ENCODE measurements around the gene DUOXA1.
"Not testable (repeated sequence)": the region's sequence is repeated elsewhere in the genome, so short reads cannot be mapped to it uniquely, and the experiment has no call there.

DUOXA1 gene

DNA sequence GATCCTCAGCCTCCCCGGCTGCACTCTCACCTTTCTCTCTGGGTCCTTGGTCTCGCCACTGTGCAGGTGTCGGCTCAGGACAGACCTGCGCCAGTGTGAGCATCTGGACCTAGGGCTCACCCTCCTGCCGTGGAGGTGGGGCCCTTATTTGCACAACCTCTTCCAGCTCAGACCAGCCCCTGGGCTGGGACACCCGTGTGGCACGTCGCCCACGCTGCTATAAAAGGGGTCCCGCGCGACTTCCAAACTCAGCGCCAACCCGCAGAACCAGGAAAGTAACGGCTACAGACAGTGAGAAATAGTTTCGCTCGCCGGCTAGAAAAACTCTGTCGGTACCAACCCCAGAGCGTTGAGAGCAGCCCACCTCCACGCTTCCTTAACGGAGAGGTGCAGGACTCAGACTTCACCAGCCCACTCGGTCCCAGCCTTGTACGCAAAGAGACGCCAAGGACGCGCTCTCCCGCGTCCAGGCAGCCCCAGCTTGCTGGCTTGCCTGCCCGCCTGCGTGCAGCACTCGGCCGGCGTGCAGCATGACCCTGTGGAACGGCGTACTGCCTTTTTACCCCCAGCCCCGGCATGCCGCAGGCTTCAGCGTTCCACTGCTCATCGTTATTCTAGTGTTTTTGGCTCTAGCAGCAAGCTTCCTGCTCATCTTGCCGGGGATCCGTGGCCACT, 15.5 kb downstream of the DUOXA1 start, which contains the start of the genes DUOX2 and DUOXA2:
TSS of gene DUOX2 (minus strand) at position 97 of the 675 bp plus-strand sequence. CDS start 761 bp downstream, outside the sequence.
TSS of gene DUOXA2 (plus strand) at position 251 of the 675 bp plus-strand sequence. CDS start at position 531, 280 bp downstream.
- DNase-seq (ENCODE audit: low read depth in 2 of 2, low spot score in 1 of 2) = no peak

DNA sequence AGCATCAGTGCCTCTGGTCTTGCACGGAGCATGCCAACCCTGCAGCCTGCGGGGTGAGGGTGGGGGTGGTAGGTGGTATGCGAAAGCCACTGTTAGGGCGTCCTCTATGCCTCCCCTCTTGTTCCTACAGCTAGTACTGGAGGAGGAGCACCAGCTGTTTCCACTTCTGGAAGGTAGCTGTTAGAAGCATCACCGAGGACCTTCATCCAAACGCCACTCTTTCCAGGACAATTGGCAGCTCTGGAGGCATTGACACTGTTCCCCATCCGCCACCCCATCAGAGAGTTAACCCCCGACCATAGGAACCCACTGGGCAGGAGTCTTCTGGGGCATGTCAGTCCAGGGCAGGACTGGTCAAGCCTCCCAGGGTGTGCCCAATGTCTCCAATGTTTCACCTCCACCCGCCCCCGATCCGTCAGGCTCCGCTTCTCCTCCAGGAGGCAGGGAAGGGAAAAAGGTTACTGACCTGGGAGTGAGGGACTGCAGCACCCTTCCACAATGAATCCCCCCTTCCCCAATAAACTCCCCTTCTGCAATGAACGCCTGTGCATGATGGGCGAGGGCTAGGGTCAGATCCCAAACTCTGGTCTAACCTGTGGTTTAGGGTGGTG, 16.2 kb downstream of the DUOXA1 start:
- no peak for DNase-seq (ENCODE audit: low read depth in 2 of 2, low spot score in 1 of 2)

DNA sequence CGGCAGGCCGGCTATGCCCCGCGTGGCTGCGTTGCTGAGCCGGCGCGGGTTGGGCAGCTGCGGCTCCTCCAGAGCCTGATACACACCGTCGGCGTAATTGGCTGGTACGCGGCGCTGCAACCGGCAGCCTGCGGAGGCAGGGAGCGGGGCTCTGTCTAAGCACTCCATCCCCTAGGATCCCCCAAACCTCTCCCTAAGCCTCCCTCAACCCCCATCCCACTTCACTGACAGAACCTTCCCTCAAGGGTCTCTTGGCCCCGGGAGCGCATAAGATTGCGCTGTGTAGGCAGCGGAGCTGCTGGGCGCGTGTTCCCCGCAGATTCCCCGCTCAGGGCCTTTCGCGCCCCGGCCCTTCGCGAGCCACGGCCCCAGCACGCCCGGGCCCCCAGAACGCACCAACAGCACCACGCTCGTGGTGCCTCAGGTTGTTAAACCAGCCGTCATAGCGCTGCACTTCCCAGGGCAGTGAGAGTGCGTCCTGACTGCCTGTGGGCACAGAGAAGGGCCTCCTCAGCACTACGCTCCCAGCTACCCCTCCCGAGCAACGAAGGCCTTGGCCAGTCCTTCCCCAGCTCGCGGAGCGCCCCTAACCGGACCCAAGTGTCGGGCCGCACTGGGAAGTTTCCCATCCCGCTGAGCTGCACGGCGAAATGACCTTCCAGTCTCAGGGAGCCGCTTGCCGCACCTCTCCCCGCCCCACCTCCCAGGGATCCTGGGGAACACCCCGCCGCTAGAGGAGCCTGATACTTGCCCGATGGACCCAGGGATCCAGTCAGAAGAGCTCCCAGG, 16.9 kb downstream of the DUOXA1 start:
- no peak for DNase-seq (ENCODE audit: low read depth in 2 of 2, low spot score in 1 of 2)

- no peak for DNase-seq (ENCODE audit: low read depth in 2 of 2, low spot score in 1 of 2)
Measured at GRCh38 chr15:45112143-45112590, 17.5 kb downstream of the DUOXA1 start.

DNA sequence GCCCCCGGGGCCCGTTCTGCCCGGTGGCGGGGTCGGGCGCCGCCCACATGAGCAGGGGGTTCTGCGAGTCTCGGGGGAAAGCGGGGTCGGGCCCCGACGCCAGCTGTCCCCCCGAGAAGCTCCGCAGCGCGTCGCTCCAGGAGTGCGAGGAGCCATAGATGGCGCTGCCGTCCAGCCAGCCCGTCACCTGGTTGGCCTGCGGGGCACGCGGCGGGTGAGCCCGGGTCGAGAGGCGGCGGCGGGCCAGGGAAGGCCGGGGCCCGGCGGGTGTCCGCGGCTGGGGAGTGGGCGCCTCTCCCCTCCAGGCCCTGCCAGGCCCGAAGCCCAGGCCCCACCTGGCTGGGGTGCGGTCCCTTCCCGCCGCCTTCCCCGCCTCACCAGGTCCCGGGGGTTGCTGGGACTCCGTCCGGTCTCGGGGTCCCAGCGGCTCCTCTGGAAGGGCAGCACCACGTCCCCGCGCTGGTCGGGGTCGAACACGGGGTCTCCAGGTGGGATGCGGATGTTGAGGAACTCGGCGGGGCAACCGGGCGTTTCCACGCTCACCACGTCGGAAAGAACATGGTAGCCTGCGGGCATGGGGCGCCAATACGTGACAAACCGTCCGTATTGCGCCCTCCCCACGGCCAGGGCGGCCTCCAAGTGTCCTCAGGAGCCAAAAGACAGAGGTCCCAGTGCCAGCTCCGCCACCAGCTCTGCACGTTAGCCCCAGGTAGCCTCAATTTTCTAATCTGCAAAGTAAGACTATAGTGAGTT, 18.1 kb downstream of the DUOXA1 start:
- no peak for DNase-seq (ENCODE audit: low read depth in 2 of 2, low spot score in 1 of 2)

- no peak for DNase-seq (ENCODE audit: low read depth in 2 of 2, low spot score in 1 of 2)
Measured at GRCh38 chr15:45110256-45110820, 19.3 kb downstream of the DUOXA1 start.

GRCh38 chr15:45107941-45108630, 21.6 kb downstream of the DUOXA1 start:
- DNase-seq (ENCODE audit: low read depth in 2 of 2, low spot score in 1 of 2) = no peak

GRCh38 chr15:45106002-45106790, 23.5 kb downstream of the DUOXA1 start:
- DNase-seq (ENCODE audit: low read depth in 2 of 2, low spot score in 1 of 2) = no peak

GRCh38 chr15:45105586-45105985, 24.1 kb downstream of the DUOXA1 start:
- no peak for DNase-seq (ENCODE audit: low read depth in 2 of 2, low spot score in 1 of 2)

DNA sequence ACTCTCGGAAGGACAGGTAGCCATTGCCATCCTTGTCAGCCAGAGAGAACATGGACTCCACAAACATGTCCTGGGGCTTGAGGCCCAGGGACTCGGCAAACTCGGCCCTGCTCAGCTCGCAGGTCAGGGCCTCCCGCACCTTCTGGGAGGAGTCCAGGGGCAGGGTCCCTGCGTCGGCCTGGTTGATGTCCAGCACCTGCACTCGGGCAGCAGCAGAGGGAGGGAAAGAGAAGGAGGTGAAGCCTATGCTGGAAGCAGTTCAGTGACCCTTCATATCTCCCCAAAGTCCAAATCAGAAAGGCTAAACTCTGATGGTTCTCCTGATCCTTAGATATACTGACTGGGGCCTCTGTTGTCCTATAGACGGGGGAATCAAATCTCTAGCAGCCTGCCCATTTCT, 25.5 kb downstream of the DUOXA1 start:
- DNase-seq (ENCODE audit: low read depth in 2 of 2, low spot score in 1 of 2) = not testable (repeated sequence)

DNA sequence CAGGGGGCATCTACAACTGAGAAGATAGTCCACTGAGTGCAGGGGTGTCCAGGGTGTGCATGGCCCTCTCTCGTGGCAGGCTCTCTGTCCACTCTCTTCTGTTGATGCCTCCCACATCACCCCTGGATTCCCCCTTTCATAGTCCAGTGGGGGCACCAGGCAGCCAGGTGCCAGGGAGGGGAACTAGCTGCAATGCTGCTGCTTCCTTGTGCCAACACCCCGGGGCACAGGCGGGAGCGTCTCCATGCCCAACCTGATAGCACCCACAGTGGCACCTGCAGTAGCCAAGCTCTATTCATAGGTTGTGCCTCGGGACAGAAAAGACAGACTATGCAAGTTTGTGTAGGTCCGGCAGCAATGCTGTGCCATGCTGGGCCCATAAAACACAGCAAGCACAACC, 27.5 kb downstream of the DUOXA1 start:
- no peak for DNase-seq (ENCODE audit: low read depth in 2 of 2, low spot score in 1 of 2)

DNA sequence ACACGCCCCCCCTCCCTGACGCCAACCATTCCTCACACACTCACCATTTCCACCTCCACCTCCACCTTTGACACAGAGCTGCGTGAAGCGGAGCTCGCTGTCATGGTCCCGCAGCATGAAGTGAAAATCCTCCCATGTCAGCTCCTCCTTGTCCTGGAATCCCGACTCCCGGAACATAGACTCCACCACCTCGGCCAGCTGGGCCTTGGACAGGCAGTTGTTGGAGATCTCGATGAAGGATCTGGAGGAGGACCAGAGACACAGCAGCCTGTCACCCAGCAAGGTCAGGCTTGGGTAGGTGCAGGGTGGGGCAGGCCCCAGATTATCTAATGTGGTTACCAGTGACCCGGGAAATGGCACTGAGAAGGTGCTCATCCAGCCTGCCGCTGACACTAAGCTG, 27.9 kb downstream of the DUOXA1 start:
- no peak for DNase-seq (ENCODE audit: low read depth in 2 of 2, low spot score in 1 of 2)

DNA sequence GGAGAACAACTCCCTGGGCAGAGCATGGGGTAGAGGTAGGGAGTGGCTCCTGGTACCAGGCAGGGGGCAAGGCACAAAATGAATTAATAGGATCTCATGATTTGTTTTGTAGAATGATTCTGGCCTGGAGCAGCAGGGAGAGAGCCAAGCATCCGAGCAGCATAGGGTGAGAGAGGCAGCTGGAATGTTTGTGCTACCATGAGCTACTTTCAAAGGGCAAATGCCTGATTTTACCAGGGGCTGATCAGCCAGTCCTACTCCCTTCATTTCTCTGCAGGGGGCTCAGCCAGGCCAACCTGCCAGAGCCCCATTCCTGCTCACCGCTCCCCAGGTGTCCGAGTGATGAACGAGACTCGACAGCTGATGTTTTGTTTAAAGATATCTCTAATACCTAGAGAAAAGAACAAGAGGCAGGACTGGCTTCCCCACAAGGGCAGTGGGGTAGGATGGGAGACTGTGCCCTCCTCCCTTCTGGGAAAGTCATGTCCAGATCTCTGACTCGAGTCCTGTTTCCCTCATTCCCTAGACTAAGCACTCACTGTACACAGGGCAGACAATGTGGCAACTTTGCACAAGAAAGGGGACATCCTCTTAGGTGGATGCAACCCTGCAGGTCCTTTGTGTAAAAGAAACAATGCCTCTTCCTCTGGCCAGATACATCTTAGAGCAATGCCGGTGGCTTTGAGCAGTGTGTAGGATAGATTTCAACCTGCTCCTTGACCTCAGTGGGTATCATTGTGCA, 28.6 kb downstream of the DUOXA1 start:
- DNase-seq (ENCODE audit: low read depth in 2 of 2, low spot score in 1 of 2) = no peak

GRCh38 chr15:45099549-45100165, 30.0 kb downstream of the DUOXA1 start:
- no peak for DNase-seq (ENCODE audit: low read depth in 2 of 2, low spot score in 1 of 2)

DNA sequence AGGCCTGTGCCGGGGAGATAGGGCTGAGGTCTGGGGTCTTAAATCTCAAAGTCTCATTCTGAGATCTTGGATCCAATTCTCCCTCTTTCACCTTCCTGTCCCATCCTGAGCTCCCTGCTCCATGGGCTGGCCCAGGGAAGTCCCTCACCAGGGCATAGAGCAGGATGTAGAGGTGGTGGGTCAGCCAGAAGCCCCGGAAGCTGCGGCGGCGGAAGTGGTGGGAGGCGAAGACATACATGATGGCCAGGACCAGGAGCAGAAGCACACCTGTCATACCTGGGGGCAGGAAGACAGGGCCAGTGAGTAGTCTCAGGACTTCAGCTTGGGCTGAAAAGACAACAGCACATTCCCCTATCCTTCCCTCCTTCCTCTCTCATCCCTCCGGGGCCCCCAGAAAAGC, 32.2 kb downstream of the DUOXA1 start:
- DNase-seq (ENCODE audit: low read depth in 2 of 2, low spot score in 1 of 2) = no peak

DNA sequence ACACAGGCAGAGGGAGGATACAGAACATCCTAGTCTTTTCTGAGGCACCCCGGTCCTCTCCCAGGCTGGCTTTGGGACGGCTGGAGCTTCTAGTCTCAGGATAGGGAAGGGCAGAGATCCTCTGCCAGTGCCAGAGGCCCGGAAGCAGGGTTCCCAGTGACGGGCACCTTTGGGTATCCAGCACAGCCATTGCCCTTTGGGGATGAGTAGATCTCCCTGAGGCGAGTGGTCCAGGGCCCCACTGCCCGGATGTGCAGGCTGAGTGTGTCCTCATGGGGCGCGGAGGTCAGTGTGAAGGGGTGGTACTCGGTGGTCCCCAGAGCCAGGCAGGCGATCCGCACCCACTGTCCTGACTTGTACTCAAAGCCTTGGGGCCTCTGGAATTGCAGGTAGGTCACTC, 34.0 kb downstream of the DUOXA1 start:
- DNase-seq (ENCODE audit: low read depth in 2 of 2, low spot score in 1 of 2) = no peak

GRCh38 chr15:45094358-45094730, 35.3 kb downstream of the DUOXA1 start:
- DNase-seq (ENCODE audit: low read depth in 2 of 2, low spot score in 1 of 2) = no peak

DNA sequence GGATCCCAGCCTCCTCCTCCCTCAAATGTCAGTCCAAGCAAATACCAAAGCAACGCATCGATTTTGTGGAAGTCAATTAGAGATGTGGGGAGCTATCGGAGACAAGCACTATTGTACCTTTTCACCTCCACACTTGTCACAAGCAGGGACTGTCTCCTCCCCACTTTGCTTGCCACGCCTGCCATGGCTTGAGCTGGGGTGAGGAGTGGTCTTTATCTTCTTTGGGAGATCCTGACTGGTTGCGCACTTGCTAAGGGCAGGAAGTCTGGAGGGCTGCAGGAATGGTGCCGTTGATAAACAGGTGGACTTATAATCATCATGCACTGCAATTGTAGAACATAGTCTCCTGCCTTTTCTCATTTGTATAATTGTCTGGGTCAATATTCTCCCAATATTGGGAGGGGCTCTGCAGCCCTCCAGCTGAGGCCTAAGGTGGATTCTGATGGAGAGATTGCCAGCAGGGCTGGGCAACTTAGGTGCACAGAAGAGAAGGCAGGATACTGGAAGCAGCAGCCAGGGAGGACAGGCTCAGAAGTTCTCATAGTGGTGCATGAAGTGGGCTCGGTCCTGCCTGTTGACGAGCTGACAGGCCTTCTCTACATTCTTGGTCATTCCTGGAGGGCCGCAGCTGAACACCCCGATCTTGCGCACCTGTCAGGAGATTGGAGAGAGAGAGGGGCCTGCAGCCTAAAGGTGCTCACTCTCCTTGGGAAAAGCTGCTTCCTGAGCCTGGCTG, 35.9 kb downstream of the DUOXA1 start:
- no peak for DNase-seq (ENCODE audit: low read depth in 2 of 2, low spot score in 1 of 2)
